ENCODE measurements around the gene EPS8.

GRCh38 chr12:15719230-15719629, 70.0 kb downstream of the EPS8 start:
- TF ChIP-seq CTCF (IDR thresholded peaks at IDR 0.05) (no peak), E2F4 (CRISPR knock-in tag; IDR thresholded peaks at IDR 0.05; ENCODE audit: borderline replicate concordance, low read depth) (no peak), TEAD4 (CRISPR knock-in tag; IDR thresholded peaks at IDR 0.05) (no peak), CREM (CRISPR knock-in tag; IDR thresholded peaks at IDR 0.05) (no peak), ETV6 (CRISPR knock-in tag; IDR thresholded peaks at IDR 0.05) (no peak), HMGXB4 (CRISPR knock-in tag; IDR thresholded peaks at IDR 0.05) (no peak), SP1 (CRISPR knock-in tag; conservative IDR thresholded peaks at IDR 0.05) (no peak), SMAD4 (CRISPR knock-in tag; IDR thresholded peaks at IDR 0.05) (no peak), AFF4 (CRISPR knock-in tag; IDR thresholded peaks at IDR 0.05; ENCODE audit: borderline replicate concordance) (no peak), ZNF423 (CRISPR knock-in tag; IDR thresholded peaks at IDR 0.05) (no peak), USF2 (CRISPR knock-in tag; IDR thresholded peaks at IDR 0.05) (no peak), NFYB (CRISPR knock-in tag; conservative IDR thresholded peaks at IDR 0.05; ENCODE audit: low read depth) (no peak), ATF3 (CRISPR knock-in tag; conservative IDR thresholded peaks at IDR 0.05) (no peak)
